ENCODE results near the gene GMDS.

The GMDS gene

DNA sequence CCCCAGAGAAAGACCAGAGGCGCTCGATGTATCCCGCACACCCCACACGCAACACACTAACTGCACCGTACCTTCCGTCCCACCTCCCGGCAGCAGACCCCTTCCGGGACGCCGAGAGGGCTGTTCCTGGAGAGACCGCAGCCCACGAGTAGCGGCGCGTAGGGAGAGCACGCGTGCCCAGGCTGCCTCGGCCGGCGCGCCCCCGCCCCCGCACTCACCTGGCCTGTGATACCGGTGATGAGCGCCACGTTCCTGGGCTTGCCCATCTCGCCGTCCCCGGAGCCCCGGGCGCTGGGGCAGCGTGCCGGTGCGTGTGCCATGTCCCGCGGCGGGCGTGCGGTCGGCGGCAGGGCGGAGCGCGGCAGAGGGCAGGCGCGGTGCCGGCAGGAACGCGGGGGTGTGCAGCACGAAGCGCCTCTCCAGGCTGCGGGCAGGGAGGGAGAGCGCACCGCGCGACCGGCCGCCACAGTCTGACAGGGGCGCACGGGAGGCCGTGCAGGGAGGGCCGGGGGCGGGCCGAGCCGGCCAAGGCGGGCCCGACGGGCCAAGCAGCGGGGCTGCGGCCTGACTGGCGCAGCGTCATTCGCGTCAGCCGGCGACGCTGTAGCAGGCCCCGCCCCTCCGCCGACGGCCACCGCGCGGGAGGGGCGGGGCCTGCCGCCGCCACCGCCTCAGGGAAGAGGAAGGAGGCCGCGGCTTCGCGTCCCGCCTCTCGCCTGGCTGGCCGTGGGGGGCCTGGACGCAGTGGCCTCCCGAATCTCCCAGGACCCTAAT is at the start of gene GMDS:
Gene GMDS, minus strand, starts transcription at position 503 of the 774 bp plus-strand sequence.
- peak; percentile 87 for DNase-seq (ENCODE audit: low read depth, low spot score)
- in situ Hi-C loops (cut with HindIII; ENCODE audit: low sequenced_read_pairs): no loop called here
- peak within 1 kb of the TSS; percentile 88 for H3K4me3 ChIP-seq (ENCODE audit: low read depth, low read length)
- TF ChIP-seq, protein P1, sequence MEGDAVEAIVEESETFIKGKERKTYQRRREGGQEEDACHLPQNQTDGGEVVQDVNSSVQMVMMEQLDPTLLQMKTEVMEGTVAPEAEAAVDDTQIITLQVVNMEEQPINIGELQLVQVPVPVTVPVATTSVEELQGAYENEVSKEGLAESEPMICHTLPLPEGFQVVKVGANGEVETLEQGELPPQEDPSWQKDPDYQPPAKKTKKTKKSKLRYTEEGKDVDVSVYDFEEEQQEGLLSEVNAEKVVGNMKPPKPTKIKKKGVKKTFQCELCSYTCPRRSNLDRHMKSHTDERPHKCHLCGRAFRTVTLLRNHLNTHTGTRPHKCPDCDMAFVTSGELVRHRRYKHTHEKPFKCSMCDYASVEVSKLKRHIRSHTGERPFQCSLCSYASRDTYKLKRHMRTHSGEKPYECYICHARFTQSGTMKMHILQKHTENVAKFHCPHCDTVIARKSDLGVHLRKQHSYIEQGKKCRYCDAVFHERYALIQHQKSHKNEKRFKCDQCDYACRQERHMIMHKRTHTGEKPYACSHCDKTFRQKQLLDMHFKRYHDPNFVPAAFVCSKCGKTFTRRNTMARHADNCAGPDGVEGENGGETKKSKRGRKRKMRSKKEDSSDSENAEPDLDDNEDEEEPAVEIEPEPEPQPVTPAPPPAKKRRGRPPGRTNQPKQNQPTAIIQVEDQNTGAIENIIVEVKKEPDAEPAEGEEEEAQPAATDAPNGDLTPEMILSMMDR (IDR thresholded peaks at IDR 0.05; ENCODE audit: low read depth, low read length): no peak

DNA sequence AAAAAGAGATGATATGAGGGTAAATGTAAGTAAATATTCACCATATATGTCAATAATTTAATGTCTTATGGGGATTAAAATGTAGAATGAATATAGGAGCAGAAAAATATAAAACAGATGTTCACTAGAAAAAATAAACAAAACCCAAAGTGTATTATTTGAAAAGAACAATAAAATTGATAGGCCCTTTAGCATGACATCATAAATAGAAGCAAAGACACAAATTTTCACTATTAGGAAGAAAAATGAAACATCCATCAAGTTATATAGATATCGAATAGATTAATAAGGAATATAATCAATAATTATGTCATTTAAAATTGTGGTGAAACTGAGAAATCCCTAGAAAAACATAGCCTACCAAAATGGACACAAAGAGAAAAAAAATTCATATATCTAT is 40.1 kb upstream of the GMDS start:
- H3K4me3 ChIP-seq (ENCODE audit: low read depth, low read length): no peak overlapping the region
- DNase-seq (ENCODE audit: low read depth, low spot score): no peak
- TF ChIP-seq, protein P1 (IDR thresholded peaks at IDR 0.05; ENCODE audit: low read depth, low read length): no peak
- in situ Hi-C loops (cut with HindIII; ENCODE audit: low sequenced_read_pairs): no loop called here

DNA sequence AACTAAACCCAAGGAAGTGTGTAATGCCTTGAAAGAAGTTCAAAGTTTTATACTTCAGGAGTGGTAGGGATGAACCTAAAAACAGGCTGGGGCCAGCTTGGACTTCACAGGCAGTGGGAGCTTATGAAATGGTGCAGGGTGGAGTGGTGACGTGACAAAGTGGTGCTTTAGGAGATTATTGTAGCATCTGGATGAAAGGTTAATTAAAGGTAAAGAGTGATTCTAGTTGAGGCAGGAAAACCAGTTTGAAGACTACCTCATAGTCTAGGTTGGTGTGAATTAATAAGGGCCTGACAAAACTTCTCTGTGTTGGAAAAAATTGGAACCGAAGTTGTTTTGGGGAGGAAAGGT is 30.5 kb upstream of the GMDS start:
- in situ Hi-C loops (cut with HindIII; ENCODE audit: low sequenced_read_pairs): no loop called here
- DNase-seq (ENCODE audit: low read depth, low spot score): no peak
- H3K4me3 ChIP-seq (ENCODE audit: low read depth, low read length): no peak overlapping the region
- TF ChIP-seq, protein P1 (IDR thresholded peaks at IDR 0.05; ENCODE audit: low read depth, low read length): no peak

DNA sequence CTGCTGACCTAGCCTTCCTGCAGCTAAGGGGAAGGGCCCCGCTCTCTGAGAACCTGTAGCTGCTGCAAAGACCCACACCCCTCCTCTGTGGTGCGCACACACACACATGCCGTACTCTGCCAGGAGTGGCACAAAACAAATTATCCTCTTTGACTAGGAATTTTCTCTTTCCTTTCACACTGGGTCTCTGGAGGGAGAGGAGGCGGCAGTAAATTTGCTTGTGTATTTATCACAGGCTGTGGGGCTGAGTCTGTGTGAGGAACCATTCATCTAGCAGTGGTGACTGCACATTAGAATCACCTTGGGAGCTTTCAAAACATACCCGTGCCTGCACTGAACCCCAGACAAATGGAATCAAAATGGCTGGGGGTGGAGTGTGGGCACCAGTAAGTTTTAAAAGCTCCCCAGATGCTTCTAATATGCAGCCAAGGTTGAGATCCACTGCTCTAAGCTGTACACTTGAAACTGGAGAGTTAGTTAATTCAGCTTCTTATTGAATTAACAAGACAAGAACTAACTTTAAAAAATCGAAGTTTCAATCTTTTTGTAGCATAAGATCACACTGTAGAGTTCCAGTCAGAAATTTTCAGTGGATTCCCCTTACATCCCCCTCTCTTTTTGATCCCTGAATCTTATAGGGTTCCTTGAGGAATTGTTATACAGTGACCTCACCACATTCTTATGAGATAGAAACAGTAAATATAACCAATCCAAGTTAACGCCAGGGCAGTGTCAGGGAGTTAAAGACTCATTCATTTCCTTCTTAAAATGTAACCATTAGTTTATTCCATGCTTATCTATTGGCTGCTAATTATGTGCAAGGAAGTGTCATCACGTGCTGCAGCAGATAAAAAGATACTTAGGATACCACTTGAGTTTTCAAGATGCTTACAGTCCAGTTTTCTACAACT is 29.8 kb upstream of the GMDS start:
- TF ChIP-seq, protein P1 (IDR thresholded peaks at IDR 0.05; ENCODE audit: low read depth, low read length): no peak
- DNase-seq (ENCODE audit: low read depth, low spot score): peak; percentile 44
- in situ Hi-C loops (cut with HindIII; ENCODE audit: low sequenced_read_pairs): no loop called here
- no peak overlapping the region for H3K4me3 ChIP-seq (ENCODE audit: low read depth, low read length)

DNA sequence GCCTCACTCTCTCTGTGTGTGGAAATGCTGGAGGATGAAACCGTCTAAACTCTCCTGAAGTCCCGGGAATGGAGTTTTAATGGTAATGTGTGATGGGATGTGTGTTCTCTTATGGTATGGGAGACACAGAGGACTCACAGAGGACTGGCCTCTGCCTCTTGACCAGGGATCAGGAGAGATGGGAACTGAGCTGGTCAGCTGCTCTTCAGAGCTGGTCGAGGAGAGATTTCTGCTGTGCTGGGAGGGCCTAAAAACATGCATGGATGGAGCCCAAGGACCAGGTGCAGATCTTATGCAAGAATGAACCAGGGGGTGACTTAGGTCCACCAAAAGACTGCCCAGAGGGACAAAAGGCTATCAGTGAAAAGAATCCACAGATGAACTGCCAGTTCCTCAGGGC is 27.3 kb upstream of the GMDS start:
- TF ChIP-seq, protein P1 (IDR thresholded peaks at IDR 0.05; ENCODE audit: low read depth, low read length): no peak
- DNase-seq (ENCODE audit: low read depth, low spot score): no peak
- no peak overlapping the region for H3K4me3 ChIP-seq (ENCODE audit: low read depth, low read length)
- in situ Hi-C loops (cut with HindIII; ENCODE audit: low sequenced_read_pairs): no loop called here

DNA sequence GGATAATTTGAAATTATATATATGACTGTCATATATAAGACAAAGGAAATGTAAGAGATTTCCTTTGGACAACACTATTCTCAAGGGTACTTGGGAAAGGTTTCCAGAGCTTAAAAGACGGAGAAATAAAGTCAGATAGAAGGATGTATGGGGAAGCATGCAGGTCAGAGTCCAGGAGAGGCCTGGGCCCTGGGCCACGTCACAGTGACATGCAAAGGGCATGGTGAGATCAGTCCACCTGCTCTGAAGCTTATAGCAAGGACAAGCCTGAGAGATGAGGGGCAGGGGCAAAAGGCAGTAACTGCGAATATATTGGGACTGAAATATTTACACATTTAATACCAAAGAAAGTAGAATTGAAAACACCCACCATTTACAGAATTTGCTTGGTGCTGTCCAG is 24.6 kb upstream of the GMDS start:
- no peak overlapping the region for H3K4me3 ChIP-seq (ENCODE audit: low read depth, low read length)
- no peak for DNase-seq (ENCODE audit: low read depth, low spot score)
- in situ Hi-C loops (cut with HindIII; ENCODE audit: low sequenced_read_pairs): no loop called here
- TF ChIP-seq, protein P1 (IDR thresholded peaks at IDR 0.05; ENCODE audit: low read depth, low read length): no peak
